Measurements from ENCODE around the gene LRP5. TPM values are rescaled to one million over a fixed set of nuclear protein-coding genes. Genes with fewer than 3 reads are reported as not detected.

LRP5 gene
- total RNA-seq, 1 donor from 2014 or later = 20.2 TPM

- no peaks in the 10 kb centered on the region for H3K27me3 ChIP-seq (ENCODE audit: insufficient read depth, low read length)
- peaks cover 29% of the 10 kb centered on the region for H3K79me2 ChIP-seq (ENCODE audit: insufficient read depth, low read length)
- H3K9me3 ChIP-seq (ENCODE audit: insufficient read depth, low read depth, low read length) = no peaks in the 10 kb centered on the region
- no peak for TF ChIP-seq EZH2 (IDR thresholded peaks at IDR 0.05; ENCODE audit: insufficient read depth, low read length)
- TF ChIP-seq CTCF (IDR thresholded peaks at IDR 0.05; ENCODE audit: insufficient read depth, low read depth, low read length) = no peak
- Mint-ChIP-seq H3K4me1 (ENCODE audit: low read depth, unreplicated experiment) (peaks cover 2% of the 10 kb centered on the region), H3K9me3 (ENCODE audit: unreplicated experiment) (no peaks in the 10 kb centered on the region), H3K27me3 (ENCODE audit: low read depth, unreplicated experiment) (no peaks in the 10 kb centered on the region), H3K36me3 (ENCODE audit: low read depth, unreplicated experiment) (peaks cover 15% of the 10 kb centered on the region), H3K27ac (ENCODE audit: unreplicated experiment) (no peak overlapping the region), H3K4me3 (ENCODE audit: unreplicated experiment) (no peak overlapping the region)
- peaks cover 29% of the 10 kb centered on the region for H3K4me1 ChIP-seq (ENCODE audit: insufficient read depth, low read length)
- peak overlapping the region; percentile 68 for H3K27ac ChIP-seq (ENCODE audit: low read depth, low read length)
- H2AFZ ChIP-seq (ENCODE audit: low read depth, low read length) = no peak overlapping the region
- DNase-seq (ENCODE audit: low read depth) (no peak), FAIRE-seq (no peak)
- H4K20me1 ChIP-seq (ENCODE audit: insufficient read depth, low read length) = peaks cover 7% of the 10 kb centered on the region
- H3K4me2 ChIP-seq (ENCODE audit: low read length) = peak overlapping the region; percentile 75
- no peaks in the 10 kb centered on the region for H3K36me3 ChIP-seq (ENCODE audit: insufficient read depth, low read length)
- H3K9ac ChIP-seq (ENCODE audit: low read length) = no peak overlapping the region
- no peak overlapping the region for H3K4me3 ChIP-seq (ENCODE audit: insufficient read depth, low read depth, low read length)
These were observed 41.3 kb downstream of the LRP5 start for GRCh38 chr11:68353669-68354068.

- DNase-seq (ENCODE audit: low read depth) (peak; percentile 98), FAIRE-seq (peak; percentile 58)
- H3K4me2 ChIP-seq (ENCODE audit: low read length) = peak overlapping the region; percentile 75
- peaks cover 1% of the 10 kb centered on the region for H3K9me3 Mint-ChIP-seq (ENCODE audit: unreplicated experiment)
- H3K4me3 Mint-ChIP-seq (ENCODE audit: unreplicated experiment) = no peak overlapping the region
- H3K27me3 Mint-ChIP-seq (ENCODE audit: low read depth, unreplicated experiment) = no peaks in the 10 kb centered on the region
- no peak overlapping the region for H3K27ac Mint-ChIP-seq (ENCODE audit: unreplicated experiment)
- H3K36me3 Mint-ChIP-seq (ENCODE audit: low read depth, unreplicated experiment) = peaks cover 21% of the 10 kb centered on the region
- peaks cover 27% of the 10 kb centered on the region for H3K79me2 ChIP-seq (ENCODE audit: insufficient read depth, low read length)
- H3K9ac ChIP-seq (ENCODE audit: low read length) = peak overlapping the region; percentile 25
- peaks cover 9% of the 10 kb centered on the region for H4K20me1 ChIP-seq (ENCODE audit: insufficient read depth, low read length)
- TF ChIP-seq CTCF (IDR thresholded peaks at IDR 0.05; ENCODE audit: insufficient read depth, low read depth, low read length) = no peak
- no peak for TF ChIP-seq EZH2 (IDR thresholded peaks at IDR 0.05; ENCODE audit: insufficient read depth, low read length)
- H3K4me1 ChIP-seq (ENCODE audit: insufficient read depth, low read length) = peaks cover 29% of the 10 kb centered on the region
- peak overlapping the region; percentile 68 for H3K27ac ChIP-seq (ENCODE audit: low read depth, low read length)
- no peak overlapping the region for H3K4me3 ChIP-seq (ENCODE audit: insufficient read depth, low read depth, low read length)
- no peaks in the 10 kb centered on the region for H3K27me3 ChIP-seq (ENCODE audit: insufficient read depth, low read length)
- no peaks in the 10 kb centered on the region for H3K36me3 ChIP-seq (ENCODE audit: insufficient read depth, low read length)
- H2AFZ ChIP-seq (ENCODE audit: low read depth, low read length) = peak overlapping the region; percentile 50
- peaks cover 2% of the 10 kb centered on the region for H3K4me1 Mint-ChIP-seq (ENCODE audit: low read depth, unreplicated experiment)
- peaks cover 4% of the 10 kb centered on the region for H3K9me3 ChIP-seq (ENCODE audit: insufficient read depth, low read depth, low read length)
These were observed 41.9 kb downstream of the LRP5 start for GRCh38 chr11:68354148-68354872.

GRCh38 chr11:68355471-68355870 lies 43.1 kb downstream of the LRP5 start:
- FAIRE-seq = no peak
- no peak overlapping the region for H3K27ac Mint-ChIP-seq (ENCODE audit: unreplicated experiment)
- no peaks in the 10 kb centered on the region for H3K27me3 Mint-ChIP-seq (ENCODE audit: low read depth, unreplicated experiment)
- H3K79me2 ChIP-seq (ENCODE audit: insufficient read depth, low read length) = peaks cover 20% of the 10 kb centered on the region
- peaks cover 9% of the 10 kb centered on the region for H4K20me1 ChIP-seq (ENCODE audit: insufficient read depth, low read length)
- H2AFZ ChIP-seq (ENCODE audit: low read depth, low read length) = no peak overlapping the region
- no peaks in the 10 kb centered on the region for H3K36me3 ChIP-seq (ENCODE audit: insufficient read depth, low read length)
- no peak overlapping the region for H3K9ac ChIP-seq (ENCODE audit: low read length)
- peaks cover 2% of the 10 kb centered on the region for H3K9me3 Mint-ChIP-seq (ENCODE audit: unreplicated experiment)
- H3K27ac ChIP-seq (ENCODE audit: low read depth, low read length) = no peak overlapping the region
- H3K4me2 ChIP-seq (ENCODE audit: low read length) = no peak overlapping the region
- DNase-seq (ENCODE audit: low read depth) = no peak
- H3K27me3 ChIP-seq (ENCODE audit: insufficient read depth, low read length) = no peaks in the 10 kb centered on the region
- no peak overlapping the region for H3K4me3 Mint-ChIP-seq (ENCODE audit: unreplicated experiment)
- peaks cover 22% of the 10 kb centered on the region for H3K36me3 Mint-ChIP-seq (ENCODE audit: low read depth, unreplicated experiment)
- peaks cover 2% of the 10 kb centered on the region for H3K4me1 Mint-ChIP-seq (ENCODE audit: low read depth, unreplicated experiment)
- peaks cover 29% of the 10 kb centered on the region for H3K4me1 ChIP-seq (ENCODE audit: insufficient read depth, low read length)
- TF ChIP-seq EZH2 (IDR thresholded peaks at IDR 0.05; ENCODE audit: insufficient read depth, low read length) = no peak
- TF ChIP-seq CTCF (IDR thresholded peaks at IDR 0.05; ENCODE audit: insufficient read depth, low read depth, low read length) = no peak
- peaks cover 4% of the 10 kb centered on the region for H3K9me3 ChIP-seq (ENCODE audit: insufficient read depth, low read depth, low read length)
- H3K4me3 ChIP-seq (ENCODE audit: insufficient read depth, low read depth, low read length) = no peak overlapping the region

Data from astrocyte (in vitro differentiated cells and primary cell).